ENCODE data around the gene POGK. TPM values are rescaled to one million over a fixed set of nuclear protein-coding genes. Genes with fewer than 3 reads are reported as not detected.

POGK gene
- total RNA-seq, 1 donor from 2014 or later = 16.5 TPM

GRCh38 chr1:166884971-166885370 is 45.7 kb downstream of the POGK start:
- ATAC-seq (no peak), DNase-seq (ENCODE audit: missing footprints) (no peak)
- intact Hi-C loops (cut with DNase I) = loop anchor here (1.0 kb wide), 2 partner anchors 172 to 175 kb away; no protein-coding TSS in a partner anchor

GRCh38 chr1:166888373-166889111 is 49.3 kb downstream of the POGK start:
- ATAC-seq (no peak), DNase-seq (ENCODE audit: missing footprints) (no peak)
- intact Hi-C loops (cut with DNase I) = no loop called here

GRCh38 chr1:166889776-166890175 is 50.5 kb downstream of the POGK start:
- DNase-seq (ENCODE audit: missing footprints) (no peak), ATAC-seq (no peak)
- intact Hi-C loops (cut with DNase I) = no loop called here

- no peak for ATAC-seq
- intact Hi-C loops (cut with DNase I) = no loop called here
- DNase-seq (ENCODE audit: missing footprints) = no peak
Observed at GRCh38 chr1:166895766-166896165, 56.5 kb downstream of the POGK start.

GRCh38 chr1:166899769-166900168 is 60.5 kb downstream of the POGK start:
- intact Hi-C loops (cut with DNase I) = no loop called here
- no peak for ATAC-seq
- DNase-seq (ENCODE audit: missing footprints) = no peak

- DNase-seq (ENCODE audit: missing footprints) (no peak), ATAC-seq (no peak)
- intact Hi-C loops (cut with DNase I) = no loop called here
Observed at GRCh38 chr1:166900987-166901386, 61.7 kb downstream of the POGK start.

- ATAC-seq (peak; percentile 50), DNase-seq (ENCODE audit: missing footprints) (no peak)
- intact Hi-C loops (cut with DNase I) = no loop called here
Observed at GRCh38 chr1:166902279-166902678, 63.0 kb downstream of the POGK start.

GRCh38 chr1:166903232-166903631 is 64.0 kb downstream of the POGK start:
- intact Hi-C loops (cut with DNase I) = no loop called here
- ATAC-seq (no peak), DNase-seq (ENCODE audit: missing footprints) (no peak)

- no peak for ATAC-seq
- intact Hi-C loops (cut with DNase I) = no loop called here
- DNase-seq (ENCODE audit: missing footprints) = no peak
Observed at GRCh38 chr1:166905136-166905535, 65.9 kb downstream of the POGK start.

GRCh38 chr1:166905900-166906299 is 66.6 kb downstream of the POGK start:
- intact Hi-C loops (cut with DNase I) = no loop called here
- DNase-seq (ENCODE audit: missing footprints) (no peak), ATAC-seq (no peak)

Other genes starting within 250 kb of the POGK start
- gene TADA1, start 36.8 kb downstream of the POGK start, total RNA-seq = 9.4 TPM
- 1.8 TPM for gene ILDR2, start 136.1 kb downstream of the POGK start, total RNA-seq
- gene MAEL, start 149.8 kb downstream of the POGK start, total RNA-seq = 0.87 TPM

All from Right ventricle myocardium inferior (tissue), 1 donor.